Measurements from ENCODE around the gene NFYC.

- no peak for TF ChIP-seq EZH2 (IDR thresholded peaks at IDR 0.05)
- no peak for TF ChIP-seq POLR2AphosphoS5 (IDR thresholded peaks at IDR 0.05; ENCODE audit: borderline replicate concordance, low read depth, low read length)
- no peak for TF ChIP-seq FOXP2 (optimal IDR thresholded peaks at IDR 0.05; ENCODE audit: control extremely low read depth, extremely low read length, insufficient read depth)
Observed at GRCh38 chr1:40789661-40790430, 98.3 kb downstream of the NFYC start.
